ENCODE results near the gene POC1A. TPM values are rescaled to one million over a fixed set of nuclear protein-coding genes. Genes with fewer than 3 reads are reported as not detected.

Gene POC1A
- total and polyA plus RNA-seq, 9 of the 15 experiments (the other 6 are each of a cell fraction or from before 2014, with no cell fraction given), result 7.2 to 17.5 (median 12.1) TPM

DNA sequence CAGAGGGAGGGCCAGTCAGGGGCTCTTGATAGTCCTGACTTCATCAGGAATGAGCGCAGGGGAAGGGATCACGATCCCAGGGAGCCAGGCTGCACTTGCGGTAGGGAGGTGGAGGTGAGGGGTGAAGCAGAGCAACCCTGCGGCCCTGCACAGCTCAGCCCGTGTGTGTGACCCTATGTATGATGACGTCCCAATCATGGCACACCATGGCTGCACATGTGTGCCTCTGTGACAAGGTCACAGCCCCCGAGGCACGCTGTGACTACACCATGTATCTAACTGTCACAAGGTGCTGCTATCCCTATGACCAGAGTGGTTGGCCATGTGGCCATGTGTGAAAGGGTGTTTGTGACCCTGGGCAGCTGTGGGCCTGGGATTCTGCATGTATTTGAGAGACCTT lies 30.5 kb upstream of the POC1A start (continued):
- no peak for TF ChIP-seq ZBTB40 (IDR thresholded peaks at IDR 0.05)
- no peak for TF ChIP-seq ZBTB40 (CRISPR knock-in tag; IDR thresholded peaks at IDR 0.05)
- no peak for TF ChIP-seq RBM39 (optimal IDR thresholded peaks at IDR 0.05; ENCODE audit: low read depth, low read length)
- TF ChIP-seq, protein P1, sequence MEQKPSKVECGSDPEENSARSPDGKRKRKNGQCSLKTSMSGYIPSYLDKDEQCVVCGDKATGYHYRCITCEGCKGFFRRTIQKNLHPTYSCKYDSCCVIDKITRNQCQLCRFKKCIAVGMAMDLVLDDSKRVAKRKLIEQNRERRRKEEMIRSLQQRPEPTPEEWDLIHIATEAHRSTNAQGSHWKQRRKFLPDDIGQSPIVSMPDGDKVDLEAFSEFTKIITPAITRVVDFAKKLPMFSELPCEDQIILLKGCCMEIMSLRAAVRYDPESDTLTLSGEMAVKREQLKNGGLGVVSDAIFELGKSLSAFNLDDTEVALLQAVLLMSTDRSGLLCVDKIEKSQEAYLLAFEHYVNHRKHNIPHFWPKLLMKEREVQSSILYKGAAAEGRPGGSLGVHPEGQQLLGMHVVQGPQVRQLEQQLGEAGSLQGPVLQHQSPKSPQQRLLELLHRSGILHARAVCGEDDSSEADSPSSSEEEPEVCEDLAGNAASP (IDR thresholded peaks at IDR 0.05), result no peak
- TF ChIP-seq, protein P2, sequence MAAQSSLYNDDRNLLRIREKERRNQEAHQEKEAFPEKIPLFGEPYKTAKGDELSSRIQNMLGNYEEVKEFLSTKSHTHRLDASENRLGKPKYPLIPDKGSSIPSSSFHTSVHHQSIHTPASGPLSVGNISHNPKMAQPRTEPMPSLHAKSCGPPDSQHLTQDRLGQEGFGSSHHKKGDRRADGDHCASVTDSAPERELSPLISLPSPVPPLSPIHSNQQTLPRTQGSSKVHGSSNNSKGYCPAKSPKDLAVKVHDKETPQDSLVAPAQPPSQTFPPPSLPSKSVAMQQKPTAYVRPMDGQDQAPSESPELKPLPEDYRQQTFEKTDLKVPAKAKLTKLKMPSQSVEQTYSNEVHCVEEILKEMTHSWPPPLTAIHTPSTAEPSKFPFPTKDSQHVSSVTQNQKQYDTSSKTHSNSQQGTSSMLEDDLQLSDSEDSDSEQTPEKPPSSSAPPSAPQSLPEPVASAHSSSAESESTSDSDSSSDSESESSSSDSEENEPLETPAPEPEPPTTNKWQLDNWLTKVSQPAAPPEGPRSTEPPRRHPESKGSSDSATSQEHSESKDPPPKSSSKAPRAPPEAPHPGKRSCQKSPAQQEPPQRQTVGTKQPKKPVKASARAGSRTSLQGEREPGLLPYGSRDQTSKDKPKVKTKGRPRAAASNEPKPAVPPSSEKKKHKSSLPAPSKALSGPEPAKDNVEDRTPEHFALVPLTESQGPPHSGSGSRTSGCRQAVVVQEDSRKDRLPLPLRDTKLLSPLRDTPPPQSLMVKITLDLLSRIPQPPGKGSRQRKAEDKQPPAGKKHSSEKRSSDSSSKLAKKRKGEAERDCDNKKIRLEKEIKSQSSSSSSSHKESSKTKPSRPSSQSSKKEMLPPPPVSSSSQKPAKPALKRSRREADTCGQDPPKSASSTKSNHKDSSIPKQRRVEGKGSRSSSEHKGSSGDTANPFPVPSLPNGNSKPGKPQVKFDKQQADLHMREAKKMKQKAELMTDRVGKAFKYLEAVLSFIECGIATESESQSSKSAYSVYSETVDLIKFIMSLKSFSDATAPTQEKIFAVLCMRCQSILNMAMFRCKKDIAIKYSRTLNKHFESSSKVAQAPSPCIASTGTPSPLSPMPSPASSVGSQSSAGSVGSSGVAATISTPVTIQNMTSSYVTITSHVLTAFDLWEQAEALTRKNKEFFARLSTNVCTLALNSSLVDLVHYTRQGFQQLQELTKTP (IDR thresholded peaks at IDR 0.05; ENCODE audit: low read depth in 1 of 2, partially characterized antibody in 2 of 2), result no peak

All from K562 (cell line).